HCT116 (cell line): ENCODE measurements around the gene SMIM14. TPM values are rescaled to one million over a fixed set of nuclear protein-coding genes. Genes with fewer than 3 reads are reported as not detected.

ENCODE experiments used
- ATAC-seq: fragments of 200-7000 bp; cut with Tn5 transposase; 2 replicates; pipeline ENCODE4 v1.9.1; 2020; ENCODE audit warnings: mild to moderate bottlenecking, moderate library complexity
- BruUV-seq: library from RNA; stranded (reverse); fragments of 400-500 nt; replicated peaks from 2 replicates; lab custom pipeline; 2021; lab: Mats Ljungman, UMichigan
- CTCF ChIA-PET: fragments of 300-600 bp; sonication (Branson Sonifier 250); formaldehyde crosslinking; loops from one replicate; lab custom pipeline; 2021; ENCODE audit warnings: antibody characterized with exemption; lab: Charles Lee
- POLR2A ChIA-PET: fragments of 300-600, 350-600 bp; sonication (Branson Sonifier 250); formaldehyde crosslinking; loops from one replicate; lab custom pipeline; 2021; ENCODE audit warnings: antibody characterized with exemption; lab: Charles Lee
- RAD21 ChIA-PET, 2 experiments: fragments of 300-600 bp; sonication (Branson Sonifier 250); formaldehyde crosslinking; loops; one replicate each; lab custom pipeline; 2023; ENCODE audit warnings: low total read pairs in 2 of 2; ENCODE audit not compliant: uncharacterized antibody in 2 of 2, unreplicated experiment in 2 of 2, low non-redundant PET in 1 of 2; lab: Charles Lee
- DNase-seq: peaks from one replicate; pipeline ENCODE4 v3.0.0-alpha.2; 2010; ENCODE audit warnings: low read depth, low spot score
- H2AFZ ChIP-seq: fragments of 200-600 bp; shearing (Covaris generic), sonication (generic); 2 replicates; pipeline ENCODE4 v1.6.1; 2017; ENCODE audit warnings: low read depth, mixed run types, mixed read lengths, antibody characterized with exemption, low read length; ENCODE audit not compliant: poor library complexity, severe bottlenecking
- H3K27ac ChIP-seq: 2 replicates; pipeline ENCODE4 v1.5.1; 2012; ENCODE audit warnings: low read depth, low read length
- H3K27me3 ChIP-seq: fragments of 200-600 bp; sonication (generic); 2 replicates; pipeline ENCODE4 v1.6.1; 2016; ENCODE audit warnings: mixed run types, low read length, mixed read lengths; ENCODE audit not compliant: insufficient read depth
- H3K36me3 ChIP-seq, 2 experiments: fragments of 200-500 bp in 1 of 2; fragments of 200-600 bp in 1 of 2; sonication (Bioruptor generic) in 1 of 2; sonication (generic) in 1 of 2; 2 replicates each; pipeline versions ENCODE4 v1.5.1 to v1.6.1; 2014 to 2016; ENCODE audit warnings: low read length in 2 of 2, inconsistent platforms in 1 of 2, mixed read lengths in 1 of 2, mixed run types in 1 of 2; ENCODE audit not compliant: insufficient read depth in 2 of 2, control insufficient read depth in 1 of 2
- H3K4me1 ChIP-seq, 2 experiments: fragments of 200-600 bp in 1 of 2; sonication (generic) in 1 of 2; 2 replicates each; pipeline versions ENCODE4 v1.5.1 to v1.6.1; 2012 to 2017; ENCODE audit warnings: low read length in 2 of 2, inconsistent platforms in 1 of 2, mild to moderate bottlenecking in 1 of 2, mixed read lengths in 1 of 2, mixed run types in 1 of 2, moderate library complexity in 1 of 2; ENCODE audit not compliant: insufficient read depth in 2 of 2, control insufficient read depth in 1 of 2
- H3K4me2 ChIP-seq: fragments of 200-600 bp; sonication (generic); 2 replicates; pipeline ENCODE4 v1.6.1; 2017; ENCODE audit warnings: mixed run types, low read length, mixed read lengths
- H3K4me3 ChIP-seq, 2 experiments: fragments of 200-600 bp in 1 of 2; sonication (generic) in 1 of 2; replicated peaks in 1 of 2; 2 replicates each; pipeline ENCODE4 v1.5.1; 2011 to 2016; ENCODE audit warnings: low read length in 2 of 2, control low read depth in 1 of 2, low read depth in 1 of 2, mild to moderate bottlenecking in 1 of 2, mixed read lengths in 1 of 2, mixed run types in 1 of 2
- H3K79me2 ChIP-seq: fragments of 200-600 bp; sonication (generic); 2 replicates; pipeline ENCODE4 v1.6.1; 2017; ENCODE audit warnings: mild to moderate bottlenecking, mixed run types, low read length, moderate library complexity, mixed read lengths; ENCODE audit not compliant: insufficient read depth
- H3K9ac ChIP-seq: fragments of 200-600 bp; sonication (generic); 2 replicates; pipeline ENCODE4 v1.6.1; 2016; ENCODE audit warnings: low read length, mixed read lengths
- H3K9me2 ChIP-seq: fragments of 200-600 bp; sonication (generic), shearing (Covaris generic); 2 replicates; pipeline ENCODE4 v1.6.1; 2017; ENCODE audit warnings: mixed run types, mild to moderate bottlenecking, moderate library complexity; ENCODE audit not compliant: insufficient read depth
- H3K9me3 ChIP-seq, 2 experiments: fragments of 200-500 bp in 1 of 2; fragments of 200-600 bp in 1 of 2; sonication (Bioruptor generic) in 1 of 2; sonication (generic) in 1 of 2; 2 replicates each; pipeline ENCODE4 v1.6.1; 2014 to 2017; ENCODE audit warnings: low read length in 2 of 2, mixed read lengths in 2 of 2, inconsistent platforms in 1 of 2, low read depth in 1 of 2, mild to moderate bottlenecking in 1 of 2, mixed run types in 1 of 2, moderate library complexity in 1 of 2; ENCODE audit not compliant: control insufficient read depth in 1 of 2, insufficient read depth in 1 of 2
- H4K20me1 ChIP-seq: fragments of 200-600 bp; sonication (generic), shearing (Covaris generic); 2 replicates; pipeline ENCODE4 v1.6.1; 2017; ENCODE audit warnings: mixed run types, mild to moderate bottlenecking, moderate library complexity; ENCODE audit not compliant: insufficient read depth
- JUND ChIP-seq: IDR thresholded peaks from 2 replicates; pipeline ENCODE4 v1.6.1; 2012
- SRF ChIP-seq: IDR thresholded peaks from 2 replicates; pipeline ENCODE4 v1.6.1; 2012; ENCODE audit warnings: low read depth
- ZFX ChIP-seq: fragments of 450-650 bp; IDR thresholded peaks from 2 replicates; pipeline ENCODE4 v1.6.1; 2017
- ZNF274 ChIP-seq: fragments of 200-500 bp; sonication (Bioruptor generic); IDR thresholded peaks from 2 replicates; pipeline ENCODE4 v1.6.1; 2014; ENCODE audit warnings: mild to moderate bottlenecking, low read depth, low read length, inconsistent platforms
- intact Hi-C: fragments of 100-400 bp; cut with micrococcal nuclease; formaldehyde crosslinking; loops from 2 replicates; pipeline ENCODE4 v1.10.0; 2022
- total RNA-seq: library from RNA; stranded (reverse); gene quantifications from one replicate; pipeline ENCODE4 v1.2.1, GENCODE V29; 2021; ENCODE audit not compliant: unreplicated experiment
- TF ChIP-seq, protein P1 (sequence below), 3 experiments: fragments of 200-600 bp in 1 of 3; sonication (generic) in 1 of 3; IDR thresholded peaks in 2 of 3; conservative IDR thresholded peaks in 1 of 3; 2 replicates each; pipeline ENCODE4 v1.5.1; 2012 to 2017; ENCODE audit warnings: low read depth in 2 of 3, low read length in 2 of 3, antibody characterized with exemption in 1 of 3, borderline replicate concordance in 1 of 3, control low read depth in 1 of 3, mild to moderate bottlenecking in 1 of 3, mixed read lengths in 1 of 3, mixed run types in 1 of 3, moderate library complexity in 1 of 3; ENCODE audit not compliant: insufficient read depth in 1 of 3

The SMIM14 gene
- total RNA-seq, 1 experiment from 2014 or later, result 21.6 TPM

DNA sequence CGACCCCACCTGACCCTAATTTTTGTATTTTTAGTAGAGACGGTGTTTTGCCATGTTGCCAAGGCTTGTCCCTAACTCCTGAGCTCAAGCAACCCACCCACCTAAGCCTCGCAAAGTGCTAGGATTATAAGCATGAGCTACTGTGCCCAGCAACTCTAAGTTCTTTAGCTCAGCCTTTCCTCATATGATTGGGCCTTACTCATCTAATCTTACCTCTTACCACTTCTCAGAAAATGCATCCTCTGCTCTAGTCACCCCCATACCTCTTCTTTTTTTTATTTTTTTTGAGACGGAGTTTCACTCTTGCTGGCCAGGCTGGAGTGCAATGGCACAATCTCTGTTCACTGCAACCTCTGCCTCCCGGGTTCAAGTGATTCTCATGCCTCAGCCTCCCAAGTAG lies 75.9 kb downstream of the SMIM14 start:
- intact Hi-C loops, result no loop called here
- POLR2A ChIA-PET, result no interaction called here
- Histone ChIP-seq H3K4me1 (no peaks in the 10 kb centered on the region), H3K36me3 (no peaks in the 10 kb centered on the region), H3K79me2 (no peaks in the 10 kb centered on the region), H3K9ac (no peak overlapping the region), H3K27ac (no peak overlapping the region), H3K4me2 (no peak overlapping the region)
- RAD21 ChIA-PET, result no interaction called here
- CTCF ChIA-PET, result no interaction called here
- no TSS peak for BruUV-seq
- no peak for ATAC-seq
- TF ChIP-seq ZFX (no peak), JUND (no peak), SRF (no peak)
- TF ChIP-seq, protein P1, sequence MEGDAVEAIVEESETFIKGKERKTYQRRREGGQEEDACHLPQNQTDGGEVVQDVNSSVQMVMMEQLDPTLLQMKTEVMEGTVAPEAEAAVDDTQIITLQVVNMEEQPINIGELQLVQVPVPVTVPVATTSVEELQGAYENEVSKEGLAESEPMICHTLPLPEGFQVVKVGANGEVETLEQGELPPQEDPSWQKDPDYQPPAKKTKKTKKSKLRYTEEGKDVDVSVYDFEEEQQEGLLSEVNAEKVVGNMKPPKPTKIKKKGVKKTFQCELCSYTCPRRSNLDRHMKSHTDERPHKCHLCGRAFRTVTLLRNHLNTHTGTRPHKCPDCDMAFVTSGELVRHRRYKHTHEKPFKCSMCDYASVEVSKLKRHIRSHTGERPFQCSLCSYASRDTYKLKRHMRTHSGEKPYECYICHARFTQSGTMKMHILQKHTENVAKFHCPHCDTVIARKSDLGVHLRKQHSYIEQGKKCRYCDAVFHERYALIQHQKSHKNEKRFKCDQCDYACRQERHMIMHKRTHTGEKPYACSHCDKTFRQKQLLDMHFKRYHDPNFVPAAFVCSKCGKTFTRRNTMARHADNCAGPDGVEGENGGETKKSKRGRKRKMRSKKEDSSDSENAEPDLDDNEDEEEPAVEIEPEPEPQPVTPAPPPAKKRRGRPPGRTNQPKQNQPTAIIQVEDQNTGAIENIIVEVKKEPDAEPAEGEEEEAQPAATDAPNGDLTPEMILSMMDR (IDR thresholded peaks at IDR 0.05 in 2 of 3, conservative IDR thresholded peaks at IDR 0.05 in 1 of 3; ENCODE audit: borderline replicate concordance in 1 of 3, insufficient read depth in 1 of 3, low read depth in 2 of 3, low read length in 2 of 3), result no peak
- TF ChIP-seq, all 23 proteins: peak for 0
- no peaks in the 10 kb centered on the region for H3K27me3 ChIP-seq
- no peaks in the 10 kb centered on the region; a peak in 1 of 4 replicates for H3K9me3 ChIP-seq
- no peaks in the 10 kb centered on the region for H3K9me2 ChIP-seq
- H4K20me1 ChIP-seq, result no peaks in the 10 kb centered on the region
- DNase-seq, result no peak
- H2AFZ ChIP-seq, result no peak overlapping the region
- no peak overlapping the region for H3K4me3 ChIP-seq

DNA sequence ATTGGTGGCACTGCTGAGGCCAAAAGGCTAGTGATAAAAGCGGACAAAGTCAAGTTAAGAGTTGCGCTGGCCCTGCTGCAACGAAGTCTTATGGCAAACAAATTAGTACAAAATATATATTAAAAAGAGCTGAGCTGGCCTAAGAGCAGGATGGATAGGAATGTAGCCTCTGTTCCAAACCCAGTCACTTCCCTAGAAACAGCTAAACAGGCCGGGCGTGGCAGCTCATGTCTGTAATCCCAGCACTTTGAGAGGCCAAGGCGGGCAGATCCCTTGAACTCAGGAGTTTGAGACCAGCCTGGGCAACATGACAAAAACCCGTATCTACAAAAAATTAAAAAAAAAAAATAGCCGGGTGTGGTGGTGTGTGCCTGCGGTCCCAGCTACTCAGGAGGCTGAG lies 79.0 kb downstream of the SMIM14 start:
- no peaks in the 10 kb centered on the region for H3K36me3 ChIP-seq
- no peak overlapping the region for H3K4me2 ChIP-seq
- H3K79me2 ChIP-seq, result no peaks in the 10 kb centered on the region
- no peaks in the 10 kb centered on the region for H3K4me1 ChIP-seq
- H3K27me3 ChIP-seq, result no peaks in the 10 kb centered on the region
- CTCF ChIA-PET, result no interaction called here
- no peak for DNase-seq
- no peak overlapping the region for H3K4me3 ChIP-seq
- H3K9me3 ChIP-seq, result no peaks in the 10 kb centered on the region
- POLR2A ChIA-PET, result interaction anchor here (1.0 kb wide), 1 partner anchor 9 kb away, joined by 3 read pairs; no protein-coding TSS in a partner anchor
- no peak overlapping the region for H2AFZ ChIP-seq
- no peaks in the 10 kb centered on the region for H4K20me1 ChIP-seq
- no peak for TF ChIP-seq ZNF274
- intact Hi-C loops, result no loop called here
- ATAC-seq, result no peak
- no peaks in the 10 kb centered on the region for H3K9me2 ChIP-seq
- RAD21 ChIA-PET, result no interaction called here
- no peak overlapping the region for H3K9ac ChIP-seq
- no peak overlapping the region for H3K27ac ChIP-seq
- BruUV-seq, result no TSS peak
